ENCODE measurements around the gene VAV3.

GRCh38 chr1:107842241-107842640 is 122.7 kb downstream of the VAV3 start:
- TF ChIP-seq ZBTB8A (IDR thresholded peaks at IDR 0.05; ENCODE audit: partially characterized antibody) (no peak), GATAD2A (IDR thresholded peaks at IDR 0.05) (no peak), RAD21 (CRISPR knock-in tag; conservative IDR thresholded peaks at IDR 0.05 in 1 of 2, IDR thresholded peaks at IDR 0.05 in 1 of 2) (no peak), MAZ (CRISPR knock-in tag; conservative IDR thresholded peaks at IDR 0.05 in 1 of 2, IDR thresholded peaks at IDR 0.05 in 1 of 2) (no peak)
